GM03348 (cell line): ENCODE results near the gene WNT2.
"Not testable (repeated sequence)": the region's sequence is repeated elsewhere in the genome, so short reads cannot be mapped to it uniquely, and the experiment has no call there.

ENCODE experiments used
- DNase-seq: peaks from one replicate; pipeline ENCODE4 v3.0.0; 2012; ENCODE audit warnings: low spot score

The WNT2 gene

GRCh38 chr7:117302396-117302795 lies 20.5 kb downstream of the WNT2 start:
- DNase-seq: no peak

- DNase-seq: not testable (repeated sequence)
Measured at GRCh38 chr7:117300506-117300905, 22.4 kb downstream of the WNT2 start.

GRCh38 chr7:117297606-117298005 lies 25.3 kb downstream of the WNT2 start:
- no peak for DNase-seq

GRCh38 chr7:117296066-117296465 lies 26.8 kb downstream of the WNT2 start:
- no peak for DNase-seq

- peak; percentile 37 for DNase-seq
Measured at GRCh38 chr7:117285826-117286225, 37.0 kb downstream of the WNT2 start.

- DNase-seq: no peak
Measured at GRCh38 chr7:117284692-117285091, 38.2 kb downstream of the WNT2 start.

- DNase-seq: no peak
Measured at GRCh38 chr7:117283779-117284178, 39.1 kb downstream of the WNT2 start.

- DNase-seq: peak; percentile 82
Measured at GRCh38 chr7:117283371-117283770, 39.5 kb downstream of the WNT2 start.

GRCh38 chr7:117282239-117282812 lies 40.5 kb downstream of the WNT2 start:
- DNase-seq: no peak

- no peak for DNase-seq
Measured at GRCh38 chr7:117281562-117281961, 41.3 kb downstream of the WNT2 start.

- no peak for DNase-seq
Measured at GRCh38 chr7:117279931-117280557, 42.8 kb downstream of the WNT2 start.

GRCh38 chr7:117279203-117279602 lies 43.7 kb downstream of the WNT2 start:
- no peak for DNase-seq

GRCh38 chr7:117278040-117278439 lies 44.8 kb downstream of the WNT2 start:
- DNase-seq: no peak

GRCh38 chr7:117277576-117277975 lies 45.3 kb downstream of the WNT2 start:
- DNase-seq: no peak

- DNase-seq: peak; percentile 36
Measured at GRCh38 chr7:117274951-117275350, 47.9 kb downstream of the WNT2 start.

GRCh38 chr7:117273814-117274225 lies 49.0 kb downstream of the WNT2 start:
- no peak for DNase-seq

- DNase-seq: no peak
Measured at GRCh38 chr7:117273325-117273724, 49.5 kb downstream of the WNT2 start.

GRCh38 chr7:117272017-117272759 lies 50.7 kb downstream of the WNT2 start:
- no peak for DNase-seq

GRCh38 chr7:117271566-117271965 lies 51.3 kb downstream of the WNT2 start:
- DNase-seq: no peak

GRCh38 chr7:117270371-117270770 lies 52.5 kb downstream of the WNT2 start:
- DNase-seq: no peak

- peak; percentile 58 for DNase-seq
Measured at GRCh38 chr7:117269886-117270285, 53.0 kb downstream of the WNT2 start.

GRCh38 chr7:117269417-117269816 lies 53.4 kb downstream of the WNT2 start:
- peak; percentile 80 for DNase-seq

- no peak for DNase-seq
Measured at GRCh38 chr7:117264716-117265115, 58.1 kb downstream of the WNT2 start.
